ENCODE data around the gene IQSEC1.

DNA sequence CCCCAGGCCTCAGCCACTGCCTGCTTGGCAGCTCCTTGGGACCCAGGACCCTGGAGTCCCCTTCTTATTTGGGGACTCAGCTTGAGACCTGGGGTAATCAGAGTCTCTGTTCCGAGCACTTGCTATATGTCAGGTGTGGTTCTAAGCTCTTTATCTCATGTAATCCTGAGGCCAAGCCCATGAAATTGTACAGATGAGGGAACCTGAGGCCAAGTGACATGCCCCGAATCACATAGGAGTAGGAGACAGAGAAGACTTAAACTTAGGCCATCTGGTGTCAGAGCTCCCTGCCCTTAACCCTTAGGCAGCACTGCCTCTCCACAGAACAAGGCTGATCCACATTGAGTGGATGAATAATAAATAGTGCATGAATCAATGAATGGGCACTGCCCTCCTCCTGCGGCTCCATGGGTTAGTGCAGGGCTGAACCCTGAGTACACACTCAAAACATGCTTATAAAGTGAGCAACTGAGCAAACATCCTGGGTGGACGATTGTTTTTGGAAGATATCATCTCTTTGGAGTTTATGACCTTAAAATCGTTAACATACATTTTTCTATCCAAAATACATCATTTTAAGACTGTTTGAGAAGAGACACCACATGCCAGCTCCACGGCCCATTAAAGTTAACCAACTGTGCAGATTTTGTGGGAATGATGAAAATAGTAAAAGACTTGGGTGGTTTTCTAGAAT, 33.2 kb upstream of the IQSEC1 start:
- no peak for TF ChIP-seq POLR2A (IDR thresholded peaks at IDR 0.05; ENCODE audit: low read depth, low read length)
- TF ChIP-seq POLR2AphosphoS5 (IDR thresholded peaks at IDR 0.05; ENCODE audit: low read depth, low read length), result no peak

Measured in GM12892 (cell line).